Activated CD8-positive, alpha-beta memory T cell treated with anti-CD3 and anti-CD28 coated beads, Interleukin-2, amount 50 U/mL, for 48 hours (primary cell): Measurements from ENCODE around the gene TMEM212.
"Not testable (repeated sequence)": the region's sequence is repeated elsewhere in the genome, so short reads cannot be mapped to it uniquely, and the experiment has no call there.

ENCODE experiments used
- DNase-seq: peaks from one replicate; pipeline ENCODE4 v3.0.0-alpha.2; 2020

The TMEM212 gene

GRCh38 chr3:171836855-171837254 is 6.3 kb upstream of the TMEM212 start:
- no peak for DNase-seq

GRCh38 chr3:171837698-171838097 is 5.5 kb upstream of the TMEM212 start:
- DNase-seq, result no peak

DNA sequence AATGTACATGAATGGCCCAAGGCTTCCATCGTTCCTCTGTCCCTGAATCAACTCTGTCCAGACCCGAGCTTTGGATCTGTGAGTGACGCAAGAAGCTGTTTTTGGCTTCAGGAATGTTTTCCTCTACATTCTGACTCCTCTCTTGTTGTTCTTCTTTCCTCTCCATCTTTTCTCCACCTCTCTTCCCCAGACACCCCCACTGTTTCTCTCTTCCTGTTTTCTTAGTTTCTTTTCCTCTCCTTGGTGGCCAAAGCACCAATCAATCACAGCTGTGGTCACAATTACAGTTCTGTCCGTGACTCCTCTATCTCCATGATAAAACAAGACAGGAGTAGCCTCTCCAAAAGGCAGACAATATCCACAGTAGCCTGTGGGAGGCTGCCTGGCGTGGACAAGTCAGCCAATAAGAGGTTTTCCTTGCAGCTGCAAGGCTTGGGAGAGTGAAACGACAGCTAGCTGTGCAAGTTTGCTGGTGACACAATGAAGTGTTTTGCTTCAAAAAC is 4.9 kb upstream of the TMEM212 start:
- no peak for DNase-seq

GRCh38 chr3:171839270-171839669 is 3.9 kb upstream of the TMEM212 start:
- no peak for DNase-seq

DNA sequence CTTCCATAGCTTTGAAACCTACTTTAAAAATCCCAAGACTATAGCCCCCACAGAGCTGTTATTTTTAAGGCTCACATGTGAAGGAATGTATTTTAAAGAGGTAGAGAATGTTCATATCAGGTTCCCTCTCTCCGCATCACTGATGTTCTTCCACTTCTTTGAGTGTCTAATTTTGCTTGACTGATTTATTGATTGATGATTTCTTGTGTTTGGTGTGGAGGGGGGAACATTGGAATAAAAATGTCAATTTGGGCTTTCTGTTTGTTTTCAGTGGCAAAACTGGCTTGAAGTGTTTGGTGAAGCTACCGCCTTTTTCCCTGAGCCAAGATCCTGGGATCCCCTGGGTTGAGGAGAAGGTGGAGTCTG is 2.7 kb upstream of the TMEM212 start:
- DNase-seq, result no peak

DNA sequence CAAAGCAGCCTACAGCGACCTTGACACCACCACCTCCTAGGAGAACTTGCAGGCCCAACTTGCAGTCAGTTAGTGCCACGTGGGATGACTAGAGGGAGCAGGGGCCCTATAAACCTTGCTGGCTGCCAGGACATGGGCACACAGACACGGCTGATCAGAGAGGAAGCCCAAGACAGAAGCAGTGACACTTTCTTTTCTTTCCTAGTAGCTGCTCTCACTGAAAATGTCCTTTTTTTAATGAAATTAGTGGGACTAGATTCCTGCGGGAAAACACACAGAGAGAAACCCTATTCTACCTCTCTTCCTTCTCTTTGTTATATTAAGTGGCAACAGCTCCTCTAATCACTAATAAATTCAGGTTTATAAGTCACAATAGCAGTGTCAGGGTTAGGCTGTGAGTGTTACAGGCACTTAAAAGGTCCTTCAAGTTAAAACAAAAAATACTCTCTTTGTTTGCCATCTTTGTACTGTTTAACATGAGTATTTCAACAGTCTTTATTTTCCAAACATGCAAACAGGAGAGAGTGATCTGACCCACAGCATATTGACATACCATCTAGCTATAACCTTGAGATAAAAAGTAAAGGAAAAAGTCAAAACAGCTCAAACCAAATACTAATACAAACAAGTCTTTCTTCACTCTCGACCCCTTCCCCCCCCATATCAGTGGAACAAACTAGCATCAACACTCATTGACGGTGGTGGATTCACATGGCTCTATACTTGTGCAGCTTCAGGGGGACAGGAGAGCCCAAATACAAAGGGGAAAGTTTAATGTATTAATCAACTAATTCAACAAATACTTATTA is 2.1 kb upstream of the TMEM212 start:
- no peak for DNase-seq

DNA sequence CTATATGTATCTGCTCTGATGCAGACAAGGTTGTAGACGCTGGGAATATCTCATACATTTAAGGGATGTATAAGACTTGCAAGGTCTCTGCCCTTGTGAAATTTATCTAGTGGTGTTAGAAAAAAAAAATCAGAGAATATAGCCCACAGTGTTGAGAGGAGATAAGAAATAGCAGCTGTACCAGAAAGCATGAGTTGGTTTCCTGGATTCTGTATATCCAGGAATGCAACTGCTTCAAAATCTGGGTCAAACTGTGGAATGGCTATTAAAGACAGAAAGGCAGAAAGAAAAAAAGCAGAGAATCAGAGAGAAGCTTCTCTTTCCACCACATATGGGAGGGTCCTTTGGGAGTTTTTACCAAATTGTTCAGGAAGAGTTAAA is 1.5 kb upstream of the TMEM212 start:
- DNase-seq, result no peak

GRCh38 chr3:171844873-171845272 is 1.7 kb downstream of the TMEM212 start:
- DNase-seq, result no peak

DNA sequence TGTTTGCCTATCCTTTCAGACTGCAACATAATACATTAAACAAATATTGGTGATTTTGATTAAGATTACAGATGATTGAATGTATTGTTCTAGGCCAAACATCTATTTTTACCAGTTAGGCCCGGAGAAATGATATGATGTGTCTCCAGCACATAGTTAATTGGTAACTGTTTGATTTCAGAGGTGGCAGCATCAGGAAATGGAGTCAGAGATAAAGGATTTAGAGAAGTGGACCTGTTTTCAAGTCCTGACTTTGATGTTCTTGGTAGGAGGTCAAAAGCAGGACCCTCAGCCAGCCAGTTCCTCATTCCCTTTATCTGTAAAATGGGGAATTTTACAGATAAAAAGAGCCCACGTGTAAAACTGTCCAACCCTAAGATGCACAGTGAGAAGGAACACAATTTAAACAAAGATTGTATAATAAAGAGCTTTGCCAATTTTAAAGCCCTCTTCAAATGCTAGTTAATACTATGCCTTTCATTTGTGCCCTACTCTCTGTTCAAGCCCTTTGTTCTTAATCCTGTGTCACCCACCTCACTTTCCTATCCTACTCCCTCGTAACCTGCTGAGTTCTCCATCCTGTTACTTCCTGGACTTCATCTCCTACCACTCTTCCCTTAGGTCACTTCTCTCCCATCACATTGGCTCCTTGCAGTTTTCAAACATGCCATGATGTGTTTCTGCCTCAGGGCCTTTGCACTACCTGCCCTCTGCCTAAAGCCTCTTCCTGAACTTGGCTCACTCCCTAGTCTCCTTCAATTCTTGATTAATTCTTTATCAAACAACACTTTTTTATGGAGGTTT is 2.5 kb downstream of the TMEM212 start:
- DNase-seq, result no peak

DNA sequence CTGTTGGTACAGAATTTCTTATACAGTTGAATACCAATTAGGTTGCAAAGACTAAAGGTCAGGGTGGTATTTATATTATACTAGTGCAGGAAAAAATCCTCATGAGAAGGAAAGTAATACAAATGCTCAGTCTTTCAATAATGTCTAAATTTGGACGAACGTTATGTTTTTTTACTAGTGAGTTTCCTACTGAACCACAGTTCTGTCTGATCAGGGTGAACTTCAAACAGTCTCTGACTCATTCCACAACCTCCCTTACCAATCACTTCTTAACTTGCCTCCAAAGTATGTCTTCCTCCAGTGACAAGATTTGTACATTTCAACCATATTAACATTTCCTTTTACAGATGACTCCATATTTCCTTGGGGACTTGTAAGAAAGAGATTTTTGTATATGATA is 3.4 kb downstream of the TMEM212 start:
- DNase-seq, result no peak

- no peak for DNase-seq
Measured at GRCh38 chr3:171847133-171847532, 4.0 kb downstream of the TMEM212 start.

DNA sequence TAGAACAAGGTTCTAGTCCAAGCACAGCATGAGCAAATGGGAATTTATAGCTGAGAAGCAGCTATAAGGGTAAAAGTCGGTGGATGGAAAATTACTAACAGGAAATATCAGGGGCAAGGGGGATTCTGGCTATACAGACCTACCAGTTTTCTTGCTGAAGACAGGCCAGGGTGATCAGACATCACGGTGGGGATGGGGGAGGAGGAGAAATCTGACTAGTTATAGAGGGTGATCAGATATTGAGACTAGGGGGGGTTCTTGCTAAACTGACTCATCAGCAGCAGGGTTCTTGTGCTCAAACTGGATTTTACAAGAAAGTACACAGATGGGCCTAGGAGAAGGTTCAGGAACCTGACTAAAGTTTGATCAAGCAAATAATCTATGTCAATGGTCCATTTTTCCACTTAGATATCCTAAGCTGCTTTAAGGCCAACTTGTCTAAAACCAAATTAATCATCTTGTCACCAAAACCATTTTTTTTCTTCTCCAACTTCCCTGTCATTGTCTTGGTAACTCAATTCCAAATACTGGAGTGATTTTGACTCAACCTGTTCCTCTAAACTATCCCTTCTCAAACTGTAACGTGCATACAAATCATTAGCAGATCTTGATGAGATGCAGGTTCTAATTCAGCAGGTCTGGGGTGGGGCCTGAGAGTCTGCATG is 4.6 kb downstream of the TMEM212 start:
- DNase-seq, result no peak

DNA sequence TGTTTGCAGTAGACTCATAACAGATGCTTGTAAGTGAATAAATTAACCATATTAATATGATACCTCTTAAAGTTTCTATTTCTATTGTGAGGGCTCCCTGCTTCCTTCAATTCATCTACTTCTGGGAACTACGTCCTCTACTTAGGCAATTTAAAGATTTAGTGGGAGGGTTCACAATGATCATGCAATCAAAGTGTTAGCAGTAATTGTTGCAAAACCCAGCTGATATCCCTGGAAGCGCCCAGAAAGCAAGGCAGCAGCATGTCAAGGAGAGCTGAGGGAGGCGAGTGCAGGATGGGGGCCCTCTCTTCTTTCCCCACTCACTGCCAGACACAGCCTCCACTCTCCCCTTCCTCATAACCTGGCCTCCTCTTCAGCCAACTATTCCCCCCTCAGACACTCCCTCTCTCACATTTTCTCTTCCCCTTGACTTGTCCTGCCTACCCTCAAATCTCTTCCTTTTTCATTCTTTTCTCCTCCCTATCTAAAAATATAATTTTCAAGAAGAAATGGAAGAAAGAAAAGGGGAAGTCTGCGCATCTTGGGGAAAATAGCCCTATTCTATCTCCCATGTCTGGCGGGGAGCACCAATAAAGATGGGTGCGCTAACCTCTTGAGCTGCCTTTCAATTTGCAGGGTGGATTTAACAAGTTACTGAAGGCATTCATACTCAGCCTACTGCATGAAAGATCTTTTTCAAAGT is 6.6 kb downstream of the TMEM212 start:
- no peak for DNase-seq

DNA sequence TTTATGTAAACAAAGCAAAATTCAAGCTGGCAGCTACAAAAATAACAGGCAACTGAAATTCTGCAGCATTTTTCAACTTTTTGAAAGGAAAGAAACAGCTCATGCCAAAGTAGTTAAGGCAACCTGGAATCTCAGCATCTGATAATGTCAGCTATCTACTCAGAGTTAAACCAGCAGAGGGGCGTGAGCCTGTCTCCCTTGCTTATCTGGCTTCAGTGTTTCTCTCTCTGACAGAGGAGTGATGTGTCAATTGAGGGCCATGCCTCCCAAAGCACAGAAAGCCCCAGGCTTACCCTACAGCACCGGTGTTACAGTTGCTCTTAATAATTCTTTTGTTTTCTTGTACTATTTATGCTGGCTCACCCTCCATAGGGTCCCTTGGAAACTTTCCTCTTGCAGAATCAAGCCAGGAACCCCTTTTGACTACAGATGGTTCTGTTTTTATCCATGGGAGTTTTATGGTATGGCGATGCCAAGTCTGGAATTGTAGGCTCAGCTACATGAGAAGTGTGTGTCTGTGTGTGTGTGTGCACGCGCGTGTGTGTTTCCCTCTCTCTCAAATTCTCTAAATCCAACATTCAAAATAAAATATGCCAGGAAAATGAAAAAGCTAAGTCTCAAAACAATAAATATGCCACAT is 7.3 kb downstream of the TMEM212 start:
- DNase-seq, result no peak

DNA sequence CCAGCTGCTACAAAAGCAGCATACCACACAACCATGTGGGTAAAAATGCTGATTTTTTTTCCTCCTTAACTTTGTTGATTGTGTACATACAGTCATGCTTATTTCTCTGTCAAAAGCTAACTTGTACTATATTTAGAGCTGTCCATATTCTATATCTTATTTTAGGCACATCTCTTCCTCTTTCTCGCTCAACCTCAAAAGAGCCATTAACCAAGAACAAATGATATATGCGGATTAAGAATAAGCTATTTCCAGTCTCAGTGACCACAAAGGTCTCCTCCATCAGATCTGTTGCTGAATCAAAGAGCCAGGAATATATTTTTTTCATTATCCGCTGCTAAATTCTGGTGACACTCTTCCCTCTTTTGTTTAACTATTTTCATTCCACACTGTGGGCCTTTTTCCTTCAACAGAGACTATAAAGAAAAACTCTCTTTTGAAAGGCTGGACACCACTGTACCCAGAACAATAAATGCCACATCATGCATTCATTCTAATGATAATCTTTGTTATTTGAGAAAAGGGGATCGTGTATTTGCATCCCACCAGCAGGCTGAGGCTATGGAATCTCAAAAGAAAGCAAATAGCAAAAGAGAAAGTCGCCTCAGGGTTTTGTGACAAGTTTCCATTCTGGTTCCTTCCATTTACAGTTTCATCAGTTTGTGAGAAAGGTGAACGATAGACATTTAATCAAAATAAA is 8.0 kb downstream of the TMEM212 start:
- DNase-seq, result no peak

- no peak for DNase-seq
Measured at GRCh38 chr3:171851660-171852058, 8.5 kb downstream of the TMEM212 start.

GRCh38 chr3:171854649-171855305 is 11.6 kb downstream of the TMEM212 start:
- no peak for DNase-seq

DNA sequence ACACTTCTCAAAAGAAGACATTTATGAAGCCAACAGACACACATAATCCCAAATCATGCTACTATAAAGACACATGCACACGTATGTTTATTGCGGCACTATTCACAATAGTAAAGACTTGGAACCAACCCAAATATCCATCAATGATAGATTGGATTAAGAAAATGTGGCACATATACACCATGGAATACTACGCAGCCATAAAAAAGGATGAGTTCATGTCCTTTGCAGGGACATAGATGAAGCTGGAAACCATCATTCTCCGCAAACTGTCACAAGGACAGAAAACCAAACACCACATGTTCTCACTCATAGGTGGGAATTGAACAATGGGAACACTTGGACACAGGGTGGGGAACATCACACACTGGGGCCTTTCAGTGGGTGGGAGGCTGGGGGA is 15.6 kb downstream of the TMEM212 start:
- not testable (repeated sequence) for DNase-seq

- no peak for DNase-seq
Measured at GRCh38 chr3:171860830-171861535, 17.8 kb downstream of the TMEM212 start.

DNA sequence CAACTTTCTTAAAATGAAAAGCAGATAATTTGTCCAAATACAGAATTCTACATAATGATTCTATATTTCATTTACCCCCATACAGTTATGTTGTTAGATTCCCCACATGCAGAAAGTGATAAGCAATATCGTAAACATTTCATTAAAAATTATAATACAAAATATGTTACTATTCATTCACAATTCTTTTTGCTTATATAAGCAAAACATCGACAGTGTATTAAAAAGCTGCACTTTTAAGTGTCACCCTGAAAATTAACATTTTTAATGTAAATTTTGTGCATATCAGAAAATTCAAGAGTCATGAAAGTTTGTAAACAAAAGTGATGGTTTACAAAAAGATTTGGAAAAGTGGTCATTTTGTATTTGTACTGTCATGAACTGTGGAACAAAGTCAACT is 19.2 kb downstream of the TMEM212 start:
- DNase-seq, result no peak
